ENCODE data around the gene FOXJ3.

FOXJ3 gene

GRCh38 chr1:42170779-42171621 lies 164.0 kb downstream of the FOXJ3 start:
- DNase-seq (ENCODE audit: low read depth in 2 of 3, low spot score in 2 of 3), result no peak

- no peak for DNase-seq (ENCODE audit: low read depth in 2 of 3, low spot score in 2 of 3)
These were observed 166.3 kb downstream of the FOXJ3 start for GRCh38 chr1:42168763-42169162.

GRCh38 chr1:42168391-42168670 lies 166.7 kb downstream of the FOXJ3 start:
- no peak for DNase-seq (ENCODE audit: low read depth in 2 of 3, low spot score in 2 of 3)

- no peak for DNase-seq (ENCODE audit: low read depth in 2 of 3, low spot score in 2 of 3)
These were observed 167.2 kb downstream of the FOXJ3 start for GRCh38 chr1:42167611-42168390.

- no peak for DNase-seq (ENCODE audit: low read depth in 2 of 3, low spot score in 2 of 3)
These were observed 169.4 kb downstream of the FOXJ3 start for GRCh38 chr1:42165511-42166210.

GRCh38 chr1:42164551-42165420 lies 170.2 kb downstream of the FOXJ3 start, which contains the start of gene GUCA2A:
GUCA2A (minus strand) TSS chr1:42164745; CDS start chr1:42164712, 33 bp downstream.
- no peak for DNase-seq (ENCODE audit: low read depth in 2 of 3, low spot score in 2 of 3)

GRCh38 chr1:42163536-42164503 lies 171.2 kb downstream of the FOXJ3 start:
- no peak for DNase-seq (ENCODE audit: low read depth in 2 of 3, low spot score in 2 of 3)

GRCh38 chr1:42163114-42163513 lies 171.9 kb downstream of the FOXJ3 start:
- no peak for DNase-seq (ENCODE audit: low read depth in 2 of 3, low spot score in 2 of 3)

GRCh38 chr1:42162181-42162580 lies 172.9 kb downstream of the FOXJ3 start:
- no peak for DNase-seq (ENCODE audit: low read depth in 2 of 3, low spot score in 2 of 3)

- DNase-seq (ENCODE audit: low read depth in 2 of 3, low spot score in 2 of 3), result no peak
These were observed 176.8 kb downstream of the FOXJ3 start for GRCh38 chr1:42158189-42158588.

- no peak for DNase-seq (ENCODE audit: low read depth in 2 of 3, low spot score in 2 of 3)
These were observed 177.4 kb downstream of the FOXJ3 start for GRCh38 chr1:42157667-42158066.

GRCh38 chr1:42155362-42155761 lies 179.7 kb downstream of the FOXJ3 start:
- no peak for DNase-seq (ENCODE audit: low read depth in 2 of 3, low spot score in 2 of 3)

- no peak for DNase-seq (ENCODE audit: low read depth in 2 of 3, low spot score in 2 of 3)
These were observed 180.3 kb downstream of the FOXJ3 start for GRCh38 chr1:42154685-42155084.

GRCh38 chr1:42153624-42154023 lies 181.4 kb downstream of the FOXJ3 start:
- DNase-seq (ENCODE audit: low read depth in 2 of 3, low spot score in 2 of 3), result no peak

GRCh38 chr1:42152907-42153600 lies 182.0 kb downstream of the FOXJ3 start, which contains the start of gene GUCA2B:
GUCA2B (plus strand) TSS chr1:42153410; CDS start chr1:42153451, 41 bp downstream.
- no peak for DNase-seq (ENCODE audit: low read depth in 2 of 3, low spot score in 2 of 3)

GRCh38 chr1:42152119-42152518 lies 182.9 kb downstream of the FOXJ3 start:
- no peak for DNase-seq (ENCODE audit: low read depth in 2 of 3, low spot score in 2 of 3)

GRCh38 chr1:42150651-42151050 lies 184.4 kb downstream of the FOXJ3 start:
- no peak for DNase-seq (ENCODE audit: low read depth in 2 of 3, low spot score in 2 of 3)

- DNase-seq (ENCODE audit: low read depth in 2 of 3, low spot score in 2 of 3), result no peak
These were observed 186.9 kb downstream of the FOXJ3 start for GRCh38 chr1:42148166-42148565.

Data from activated CD8-positive, alpha-beta memory T cell treated with anti-CD3 and anti-CD28 coated beads for 48 hours (primary cell).